GM12865 (cell line): ENCODE results near the gene TBC1D20.
"Not testable (repeated sequence)": the region's sequence is repeated elsewhere in the genome, so short reads cannot be mapped to it uniquely, and the experiment has no call there.

Experiments used
- DNase-seq: peaks from one replicate; pipeline ENCODE4 v3.0.0; 2010; ENCODE audit warnings: low read depth
- H3K4me3 ChIP-seq: 2 replicates; pipeline ENCODE4 v1.5.1; 2011; ENCODE audit warnings: mild to moderate bottlenecking, low read depth, low read length, control low read depth
- CTCF ChIP-seq: IDR thresholded peaks from 2 replicates; pipeline ENCODE4 v1.5.1; 2011; ENCODE audit warnings: low read length, control low read depth, low read depth, inconsistent platforms; ENCODE audit not compliant: insufficient read depth; ENCODE audit errors: missing control alignments

TBC1D20 gene

GRCh38 chr20:399182-399707, 63.1 kb downstream of the TBC1D20 start:
- no peak for DNase-seq
- H3K4me3 ChIP-seq, result no peak overlapping the region
- no peak for TF ChIP-seq CTCF

- no peak for TF ChIP-seq CTCF
- no peak for DNase-seq
- no peak overlapping the region for H3K4me3 ChIP-seq
These were observed 64.7 kb downstream of the TBC1D20 start for GRCh38 chr20:397432-398237.

DNA sequence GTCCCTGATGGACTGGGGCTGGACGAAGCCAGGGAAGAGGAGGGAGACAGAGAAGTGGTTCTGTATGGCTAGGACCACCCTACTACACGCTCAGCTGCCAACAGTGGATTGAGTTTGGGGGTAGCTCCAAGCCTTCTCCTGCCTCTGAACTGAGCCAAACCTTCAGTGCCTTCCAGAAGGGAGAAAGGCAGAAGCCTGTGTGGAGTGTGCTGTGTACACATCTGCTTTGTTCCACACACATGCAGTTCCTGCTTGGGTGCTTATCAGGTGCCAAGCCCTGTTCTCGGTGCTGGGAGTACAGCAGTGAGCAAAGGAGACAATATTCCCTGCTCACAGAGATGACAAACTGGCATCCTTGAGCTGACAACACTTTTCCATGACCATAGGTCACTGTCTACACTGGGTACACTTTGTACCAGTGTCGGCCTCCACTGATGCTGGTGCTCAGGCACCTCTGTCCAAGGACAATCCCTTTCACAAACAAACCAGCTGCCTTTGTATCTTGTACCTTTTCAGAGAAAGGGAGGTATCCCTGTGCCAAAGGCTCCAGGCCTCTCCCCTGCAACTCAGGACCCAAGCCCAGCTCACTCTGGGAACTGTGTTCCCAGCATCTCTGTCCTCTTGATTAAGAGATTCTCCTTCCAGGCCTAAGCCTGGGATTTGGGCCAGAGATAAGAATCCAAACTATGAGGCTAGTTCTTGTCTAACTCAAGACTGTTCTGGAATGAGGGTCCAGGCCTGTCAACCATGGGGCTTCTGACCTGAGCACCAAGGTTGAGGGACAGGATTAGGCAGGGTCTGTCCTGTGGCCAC, 65.5 kb downstream of the TBC1D20 start:
- no peak for DNase-seq
- H3K4me3 ChIP-seq, result no peak overlapping the region
- no peak for TF ChIP-seq CTCF

- DNase-seq, result no peak
- TF ChIP-seq CTCF, result no peak
- no peak overlapping the region for H3K4me3 ChIP-seq
These were observed 66.1 kb downstream of the TBC1D20 start for GRCh38 chr20:396252-396618.

- H3K4me3 ChIP-seq, DNase-seq: not testable (repeated sequence)
These were observed 69.0 kb downstream of the TBC1D20 start for GRCh38 chr20:393296-393695.

- H3K4me3 ChIP-seq, result no peak overlapping the region
- no peak for TF ChIP-seq CTCF
- DNase-seq, result no peak
These were observed 71.2 kb downstream of the TBC1D20 start for GRCh38 chr20:391041-391711.

GRCh38 chr20:389220-389619, 73.1 kb downstream of the TBC1D20 start:
- TF ChIP-seq CTCF, result no peak
- DNase-seq, result no peak
- H3K4me3 ChIP-seq, result no peak overlapping the region
